ENCODE data around the gene GABBR2.
"Not testable (repeated sequence)": the region's sequence is repeated elsewhere in the genome, so short reads cannot be mapped to it uniquely, and the experiment has no call there.

GABBR2 gene

GRCh38 chr9:98686961-98687855, 21.5 kb downstream of the GABBR2 start:
- Histone ChIP-seq H3K27me3 (replicated peaks) (no peaks in the 10 kb centered on the region), H3K4me3 (ENCODE audit: low read depth, low read length) (no peak overlapping the region), H3K36me3 (replicated peaks) (no peaks in the 10 kb centered on the region), H3K27ac (no peak overlapping the region)
- in situ Hi-C loops (cut with HindIII; ENCODE audit: low pct_ligation_motif_present, low sequenced_read_pairs) = no loop called here
- no peak for DNase-seq
- no peak for TF ChIP-seq CTCF (IDR thresholded peaks at IDR 0.05; ENCODE audit: low read depth, low read length, missing control alignments)

- H3K4me3 ChIP-seq (ENCODE audit: low read depth, low read length); in situ Hi-C loops (cut with HindIII; ENCODE audit: low pct_ligation_motif_present, low sequenced_read_pairs); DNase-seq; H3K27ac ChIP-seq; H3K27me3 ChIP-seq (replicated peaks); H3K36me3 ChIP-seq (replicated peaks): not testable (repeated sequence)
These were observed 23.9 kb downstream of the GABBR2 start for GRCh38 chr9:98684816-98685215.

- Histone ChIP-seq H3K27ac (no peak overlapping the region), H3K36me3 (replicated peaks) (no peaks in the 10 kb centered on the region), H3K4me3 (ENCODE audit: low read depth, low read length) (no peak overlapping the region), H3K27me3 (replicated peaks) (no peaks in the 10 kb centered on the region)
- in situ Hi-C loops (cut with HindIII; ENCODE audit: low pct_ligation_motif_present, low sequenced_read_pairs) = no loop called here
- TF ChIP-seq CTCF (IDR thresholded peaks at IDR 0.05; ENCODE audit: low read depth, low read length, missing control alignments) = peak; percentile 83
- DNase-seq = no peak
These were observed 30.4 kb downstream of the GABBR2 start for GRCh38 chr9:98678244-98678842.

GRCh38 chr9:98673681-98674080, 35.1 kb downstream of the GABBR2 start:
- no peak for TF ChIP-seq CTCF (IDR thresholded peaks at IDR 0.05; ENCODE audit: low read depth, low read length, missing control alignments)
- H3K36me3 ChIP-seq (replicated peaks) = no peaks in the 10 kb centered on the region
- H3K4me3 ChIP-seq (ENCODE audit: low read depth, low read length) = no peak overlapping the region
- in situ Hi-C loops (cut with HindIII; ENCODE audit: low pct_ligation_motif_present, low sequenced_read_pairs) = no loop called here
- H3K27ac ChIP-seq = no peak overlapping the region
- H3K27me3 ChIP-seq (replicated peaks) = no peaks in the 10 kb centered on the region
- DNase-seq = no peak

GRCh38 chr9:98667005-98667640, 41.6 kb downstream of the GABBR2 start:
- Histone ChIP-seq H3K27me3 (replicated peaks) (peaks cover 2% of the 10 kb centered on the region), H3K4me3 (ENCODE audit: low read depth, low read length) (no peak overlapping the region)

More at GRCh38 chr9:98667005-98667640, 41.6 kb downstream of the GABBR2 start:
- Histone ChIP-seq H3K27ac (no peak overlapping the region), H3K36me3 (replicated peaks) (no peaks in the 10 kb centered on the region)
- in situ Hi-C loops (cut with HindIII; ENCODE audit: low pct_ligation_motif_present, low sequenced_read_pairs) = no loop called here
- no peak for DNase-seq
- TF ChIP-seq CTCF (IDR thresholded peaks at IDR 0.05; ENCODE audit: low read depth, low read length, missing control alignments) = no peak

Data from brain microvascular endothelial cell (primary cell).